K562 (cell line): ENCODE results near the gene SLC38A10. TPM values are rescaled to one million over a fixed set of nuclear protein-coding genes. Genes with fewer than 3 reads are reported as not detected.

ENCODE experiments used
- ATAC-seq: fragments of 200-7000 bp; cut with Tn5 transposase; 3 replicates; pipeline ENCODE4 v1.9.1; 2020; ENCODE audit warnings: moderate library complexity
- BruUV-seq: library from RNA; stranded (reverse); fragments of 400-500 nt; replicated peaks from 2 replicates; lab custom pipeline; 2021; lab: Mats Ljungman, UMichigan
- CTCF ChIA-PET: fragments of 300-600 bp; formaldehyde crosslinking; extraction: SDS; loops from one replicate; lab custom pipeline; 2021; ENCODE audit warnings: low intra/inter-chr PET ratio; lab: Yijun Ruan, JAX
- POLR2A ChIA-PET: fragments of 300-600, 350-650 bp; sonication (Branson Sonifier 250); formaldehyde crosslinking; extraction: SDS; loops from one replicate; lab custom pipeline; 2021; ENCODE audit warnings: antibody characterized with exemption, inconsistent platforms; lab: Yijun Ruan, JAX
- DNase-seq, 4 experiments: peaks; one replicate each; pipeline versions ENCODE4 v3.0.0 to v3.0.0-alpha.2; 2011 to 2018; ENCODE audit warnings: low spot score in 3 of 4, mixed read lengths in 3 of 4; ENCODE audit errors: extremely low read depth in 1 of 4
- FAIRE-seq: peaks from 2 replicates; lab custom pipeline; 2011; peaks lifted over from hg19 to GRCh38; lab: Jason Lieb, UNC
- H2AFZ ChIP-seq: 2 replicates; pipeline ENCODE4 v1.6.0; 2011; ENCODE audit warnings: low read depth, low read length, control low read depth, inconsistent platforms
- H3K27ac ChIP-seq: fragments of 200-600 bp; 3 replicates; pipeline ENCODE4 v1.8.0; 2011; ENCODE audit warnings: low read depth, mild to moderate bottlenecking, control low read depth, inconsistent platforms, low read length, moderate library complexity, mixed read lengths; ENCODE audit errors: extremely low read depth
- H3K27me3 ChIP-seq, 2 experiments: fragments of 300-600 bp in 1 of 2; 2 replicates in 1 of 2; 3 replicates in 1 of 2; pipeline versions ENCODE4 v1.6.0 to v1.8.0; 2011; ENCODE audit warnings: inconsistent platforms in 2 of 2, low read length in 2 of 2, mild to moderate bottlenecking in 1 of 2, mixed read lengths in 1 of 2, moderate library complexity in 1 of 2; ENCODE audit not compliant: control insufficient read depth in 2 of 2, insufficient read depth in 2 of 2
- H3K36me3 ChIP-seq: fragments of 300-600 bp; 3 replicates; pipeline ENCODE4 v1.8.0; 2011; ENCODE audit warnings: mild to moderate bottlenecking, low read length, inconsistent platforms; ENCODE audit not compliant: control insufficient read depth, insufficient read depth
- H3K4me1 ChIP-seq, 2 experiments: fragments of 200-600 bp in 1 of 2; replicated peaks in 1 of 2; 2 replicates in 1 of 2; 3 replicates in 1 of 2; pipeline versions ENCODE4 v1.5.1 to v1.8.0; 2011; ENCODE audit warnings: inconsistent platforms in 2 of 2, low read length in 2 of 2, mild to moderate bottlenecking in 1 of 2, mixed read lengths in 1 of 2, moderate library complexity in 1 of 2; ENCODE audit not compliant: control insufficient read depth in 2 of 2, insufficient read depth in 2 of 2
- H3K4me2 ChIP-seq: 2 replicates; pipeline ENCODE4 v1.6.1; 2011; ENCODE audit warnings: low read length, control low read depth, inconsistent platforms, mixed read lengths; ENCODE audit not compliant: insufficient read depth
- H3K4me3 ChIP-seq: fragments of 200-600 bp; sonication (generic), shearing (Covaris generic); 2 replicates; pipeline ENCODE4 v1.5.1; 2016; ENCODE audit warnings: control low read depth, inconsistent platforms
- H3K79me2 ChIP-seq: fragments of 200-600 bp; 3 replicates; pipeline ENCODE4 v1.8.0; 2011; ENCODE audit warnings: low read length, inconsistent platforms; ENCODE audit not compliant: control insufficient read depth, insufficient read depth
- H3K9ac ChIP-seq, 2 experiments: 2 replicates each; pipeline versions ENCODE4 v1.6.0 to v1.6.1; 2011; ENCODE audit warnings: low read depth in 2 of 2, low read length in 2 of 2, control low read depth in 1 of 2, inconsistent platforms in 1 of 2, mild to moderate bottlenecking in 1 of 2, mixed read lengths in 1 of 2; ENCODE audit not compliant: insufficient read depth in 1 of 2
- H3K9me1 ChIP-seq: one replicate; pipeline ENCODE4 v1.6.0; 2011; ENCODE audit warnings: inconsistent platforms, mild to moderate bottlenecking, low read length, moderate library complexity; ENCODE audit not compliant: control insufficient read depth, insufficient read depth
- H3K9me3 ChIP-seq: replicated peaks from 2 replicates; pipeline ENCODE4 v1.5.1; 2011; ENCODE audit warnings: low read depth, low read length, inconsistent platforms; ENCODE audit not compliant: control insufficient read depth, insufficient read depth
- H4K20me1 ChIP-seq: replicated peaks from 2 replicates; pipeline ENCODE4 v1.6.1; 2011; ENCODE audit warnings: low read length, inconsistent platforms, mixed read lengths; ENCODE audit not compliant: control insufficient read depth, insufficient read depth
- POLR2G ChIP-seq: fragments of 200-400 bp; formaldehyde crosslinking; IDR thresholded peaks from 2 replicates; pipeline ENCODE4 v1.6.1; 2017; ENCODE audit warnings: low read depth, mild to moderate bottlenecking, antibody characterized with exemption, low read length, moderate library complexity
- ZNF551 ChIP-seq: fragments of 250-450 bp; sonication (Bioruptor Pico); IDR thresholded peaks from 2 replicates; pipeline ENCODE4 v1.5.0; 2021; ENCODE audit warnings: mild to moderate bottlenecking, moderate library complexity
- WGBS: fragments of 100-300 bp; shearing (Covaris generic); methylation state at CpG from one replicate; pipeline ENCODE4 v1.1.6; 2016; ENCODE audit warnings: low coverage, mixed read lengths; ENCODE audit not compliant: insufficient coverage; ENCODE audit errors: missing lambda C conversion rate; 5-methylcytosine and 5-hydroxymethylcytosine counted together
- in situ Hi-C: fragments of 300-500 bp; cut with MboI; formaldehyde crosslinking; loops from 4 replicates; pipeline ENCODE4 v1.15.0; 2018; ENCODE audit warnings: inconsistent platforms, mixed read lengths
- intact Hi-C: fragments of 100-400 bp; cut with micrococcal nuclease; formaldehyde crosslinking; loops from 2 replicates; pipeline ENCODE4 v1.14.2; 2022
- polyA plus RNA-seq, 8 experiments: library from polyadenylated mRNA; depleted of rRNA in 4 of 8; stranded (reverse) in 5 of 8; unstranded in 3 of 8; fragments of >200 nt; fragmentation: Nextera tagmentation in 2 of 8; fragmentation: Illumina TruSeq in 1 of 8; extraction: Ambion mirVana in 2 of 8; extraction: Trizol in 1 of 8; gene quantifications; 2 replicates each; pipeline versions ENCODE4 v1.2.1 to v1.2.3, GENCODE V29; 2011 to 2014; ENCODE audit warnings: inconsistent platforms in 1 of 8, missing spikeins in 1 of 8
- total RNA-seq, 7 experiments: library from RNA; depleted of rRNA in 6 of 7; stranded (reverse); fragments of >200 nt in 6 of 7; fragmentation: Illumina TruSeq in 2 of 7; extraction: Trizol in 2 of 7; gene quantifications; 2 replicates each; pipeline versions ENCODE4 v1.2.1 to v1.2.3, GENCODE V29; 2011 to 2021; ENCODE audit warnings: low replicate concordance in 1 of 7
- TF ChIP-seq, protein P1 (sequence below): sonication (generic); formaldehyde crosslinking; IDR thresholded peaks from 2 replicates; pipeline ENCODE4 v1.8.1; 2023; ENCODE audit warnings: mild to moderate bottlenecking, missing genetic modification reagents

SLC38A10 gene
- total and polyA plus RNA-seq, 9 of the 15 experiments (the other 6 are each of a cell fraction or from before 2014, with no cell fraction given), result 0.45 to 54.2 (median 13.8) TPM

DNA sequence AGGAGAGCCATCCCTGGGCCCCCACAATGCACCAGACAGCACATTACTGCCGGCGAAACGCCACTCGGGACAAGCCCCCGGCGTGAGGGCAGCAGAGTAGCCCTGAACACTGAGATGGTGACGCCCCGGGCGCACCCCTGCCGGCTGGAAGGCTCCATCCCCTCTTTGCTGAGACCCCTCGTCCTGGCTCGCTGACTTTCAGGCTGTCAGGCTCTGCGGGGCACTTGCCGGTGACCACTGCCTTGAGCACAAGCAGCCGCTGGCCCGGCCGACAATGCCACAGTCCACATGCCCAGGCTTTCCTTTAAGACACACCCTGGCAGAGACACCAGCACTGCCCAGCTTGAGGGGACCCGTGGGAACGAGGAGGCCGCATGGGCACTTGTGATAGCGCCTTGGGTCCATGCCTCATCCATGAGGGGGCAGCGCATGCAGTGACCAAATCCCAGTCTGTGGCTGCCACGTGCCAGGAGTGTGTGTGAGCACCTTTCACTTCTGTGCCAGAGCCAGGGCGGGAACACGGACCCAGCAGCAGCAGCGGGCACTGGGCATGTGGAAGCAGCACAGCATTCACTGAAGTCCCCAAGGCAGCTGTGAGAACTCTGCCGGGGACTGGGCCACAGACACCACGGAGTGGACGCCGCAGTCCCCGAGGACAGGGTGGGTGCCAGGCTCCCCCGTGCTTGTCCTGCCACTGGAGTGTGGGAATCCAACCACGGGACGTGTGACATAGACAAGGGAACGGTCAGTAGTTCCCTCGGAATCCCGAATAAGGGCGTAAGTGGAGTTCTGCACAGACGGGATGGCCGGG, 31.5 kb downstream of the SLC38A10 start:
- H3K36me3 ChIP-seq, result peaks cover 72% of the 10 kb centered on the region; the same call in 2 of the 3 replicates
- DNase-seq (no peak), ATAC-seq (no peak), FAIRE-seq (no peak)
- no peaks in the 10 kb centered on the region for H3K9me1 ChIP-seq
- intact Hi-C loops (no loop called here), in situ Hi-C loops (no loop called here)
- H3K9ac ChIP-seq, result peak overlapping the region in 1 of 2 experiments; percentile 41; a peak in 1 of 4 replicates
- CTCF ChIA-PET, result no interaction called here
- H3K9me3 ChIP-seq, result no peaks in the 10 kb centered on the region
- no peak overlapping the region for H3K4me3 ChIP-seq
- H3K4me1 ChIP-seq, result peaks cover 2 to 32% of the 10 kb centered on the region in 2 experiments; a peak in 3 of 5 replicates
- H3K27me3 ChIP-seq, result no peaks in the 10 kb centered on the region
- TF ChIP-seq POLR2G (peak; percentile 54), ZNF551 (CRISPR knock-in tag) (no peak)
- TF ChIP-seq, protein P1, sequence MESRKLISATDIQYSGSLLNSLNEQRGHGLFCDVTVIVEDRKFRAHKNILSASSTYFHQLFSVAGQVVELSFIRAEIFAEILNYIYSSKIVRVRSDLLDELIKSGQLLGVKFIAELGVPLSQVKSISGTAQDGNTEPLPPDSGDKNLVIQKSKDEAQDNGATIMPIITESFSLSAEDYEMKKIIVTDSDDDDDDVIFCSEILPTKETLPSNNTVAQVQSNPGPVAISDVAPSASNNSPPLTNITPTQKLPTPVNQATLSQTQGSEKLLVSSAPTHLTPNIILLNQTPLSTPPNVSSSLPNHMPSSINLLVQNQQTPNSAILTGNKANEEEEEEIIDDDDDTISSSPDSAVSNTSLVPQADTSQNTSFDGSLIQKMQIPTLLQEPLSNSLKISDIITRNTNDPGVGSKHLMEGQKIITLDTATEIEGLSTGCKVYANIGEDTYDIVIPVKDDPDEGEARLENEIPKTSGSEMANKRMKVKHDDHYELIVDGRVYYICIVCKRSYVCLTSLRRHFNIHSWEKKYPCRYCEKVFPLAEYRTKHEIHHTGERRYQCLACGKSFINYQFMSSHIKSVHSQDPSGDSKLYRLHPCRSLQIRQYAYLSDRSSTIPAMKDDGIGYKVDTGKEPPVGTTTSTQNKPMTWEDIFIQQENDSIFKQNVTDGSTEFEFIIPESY, result peak; percentile 99
- no peak overlapping the region for H2AFZ ChIP-seq
- WGBS, result 92% methylated on average over 34 of the region's 40 CpGs
- no peak overlapping the region for H3K4me2 ChIP-seq
- H4K20me1 ChIP-seq, result no peaks in the 10 kb centered on the region
- H3K27ac ChIP-seq, result no peak overlapping the region
- POLR2A ChIA-PET, result no interaction called here
- no peaks in the 10 kb centered on the region for H3K79me2 ChIP-seq
- no TSS peak for BruUV-seq
